Activated naive CD4-positive, alpha-beta T cell treated with anti-CD3 and anti-CD28 coated beads, Interleukin-2, amount 10 ng/mL, durations not matched to agents 7 days and 5 days (primary cell): ENCODE measurements around the gene SRGAP3.
A peak's percentile ranks its signal among the peaks of the same experiment; 100 is the strongest.

Experiments
- CTCF ChIA-PET: fragments of 350-600 bp; sonication (Branson Sonifier 250); formaldehyde crosslinking; loops from one replicate; lab custom pipeline; 2021; ENCODE audit warnings: antibody characterized with exemption; lab: Charles Lee
- DNase-seq: peaks from one replicate; pipeline ENCODE4 v3.0.0-alpha.2; 2020
- H3K27ac Mint-ChIP-seq: one replicate; pipeline ENCODE4 v1.8.0; 2021; ENCODE audit warnings: mild to moderate bottlenecking, moderate library complexity, mixed read lengths
- H3K27me3 Mint-ChIP-seq: one replicate; pipeline ENCODE4 v1.8.0; 2021; ENCODE audit warnings: mild to moderate bottlenecking, mixed read lengths
- H3K36me3 Mint-ChIP-seq: one replicate; pipeline ENCODE4 v1.8.0; 2021; ENCODE audit warnings: mixed read lengths
- H3K4me1 Mint-ChIP-seq: one replicate; pipeline ENCODE4 v1.8.0; 2021; ENCODE audit warnings: mixed read lengths
- H3K4me3 Mint-ChIP-seq: one replicate; pipeline ENCODE4 v1.8.0; 2021; ENCODE audit warnings: mild to moderate bottlenecking, moderate library complexity, mixed read lengths
- H3K9me3 Mint-ChIP-seq: one replicate; pipeline ENCODE4 v1.8.0; 2021; ENCODE audit warnings: mixed read lengths

Gene SRGAP3

GRCh38 chr3:8967553-8967952 lies 281.9 kb downstream of the SRGAP3 start:
- Mint-ChIP-seq H3K36me3 (no peaks in the 10 kb centered on the region), H3K27me3 (peaks cover 47% of the 10 kb centered on the region), H3K4me3 (no peak overlapping the region), H3K27ac (no peak overlapping the region), H3K4me1 (peaks cover 19% of the 10 kb centered on the region), H3K9me3 (no peaks in the 10 kb centered on the region)
- DNase-seq: no peak
- CTCF ChIA-PET: interaction anchor here (1.6 to 14.8 kb wide), 3 partner anchors 20 to 335 kb away, joined by 4 to 136 read pairs (median 4); no protein-coding TSS in a partner anchor

GRCh38 chr3:8966820-8967348 lies 282.6 kb downstream of the SRGAP3 start:
- H3K4me1 Mint-ChIP-seq: peaks cover 26% of the 10 kb centered on the region
- H3K4me3 Mint-ChIP-seq: no peak overlapping the region
- no peaks in the 10 kb centered on the region for H3K36me3 Mint-ChIP-seq
- CTCF ChIA-PET: interaction anchor here (0.9 to 1.6 kb wide), 2 partner anchors 21 to 335 kb away, joined by 3 to 4 read pairs; no protein-coding TSS in a partner anchor
- DNase-seq: no peak
- H3K9me3 Mint-ChIP-seq: no peaks in the 10 kb centered on the region
- peaks cover 40% of the 10 kb centered on the region for H3K27me3 Mint-ChIP-seq
- no peak overlapping the region for H3K27ac Mint-ChIP-seq

- Mint-ChIP-seq H3K27ac (no peak overlapping the region), H3K4me3 (no peak overlapping the region), H3K27me3 (peaks cover 38% of the 10 kb centered on the region), H3K9me3 (no peaks in the 10 kb centered on the region), H3K4me1 (peaks cover 32% of the 10 kb centered on the region), H3K36me3 (no peaks in the 10 kb centered on the region)
- CTCF ChIA-PET: interaction anchor here (0.9 to 1.6 kb wide), 3 partner anchors 9 to 336 kb away, joined by 3 to 4 read pairs (median 3); no protein-coding TSS in a partner anchor
- no peak for DNase-seq
Measured at GRCh38 chr3:8966150-8966819, 283.2 kb downstream of the SRGAP3 start.

GRCh38 chr3:8964436-8965370 lies 284.7 kb downstream of the SRGAP3 start:
- no peak for DNase-seq
- peak overlapping the region; percentile 93 for H3K27ac Mint-ChIP-seq
- H3K4me3 Mint-ChIP-seq: peak overlapping the region; percentile 89
- CTCF ChIA-PET: interaction anchor here (0.9 to 1.0 kb wide), 2 partner anchors 11 to 338 kb away, joined by 3 read pairs; no protein-coding TSS in a partner anchor
- H3K9me3 Mint-ChIP-seq: no peaks in the 10 kb centered on the region
- H3K27me3 Mint-ChIP-seq: peaks cover 38% of the 10 kb centered on the region
- peaks cover 3% of the 10 kb centered on the region for H3K36me3 Mint-ChIP-seq
- peaks cover 43% of the 10 kb centered on the region for H3K4me1 Mint-ChIP-seq

- H3K27me3 Mint-ChIP-seq: peaks cover 31% of the 10 kb centered on the region
- H3K4me1 Mint-ChIP-seq: peaks cover 48% of the 10 kb centered on the region
- CTCF ChIA-PET: interaction anchor here (0.6 to 1.0 kb wide), 2 partner anchors 24 to 538 kb away, joined by 4 to 5 read pairs; no protein-coding TSS in a partner anchor
- H3K9me3 Mint-ChIP-seq: no peaks in the 10 kb centered on the region
- DNase-seq: peak; percentile 95
- peak within 1 kb of the TSS; percentile 89 for H3K4me3 Mint-ChIP-seq
- H3K36me3 Mint-ChIP-seq: peaks cover 9% of the 10 kb centered on the region
- H3K27ac Mint-ChIP-seq: peak within 1 kb of the TSS; percentile 93
Measured at GRCh38 chr3:8963137-8963853, 286.2 kb downstream of the SRGAP3 start, which contains the start of gene RAD18. Gene RAD18 (minus strand): TSS chr3:8963472. CDS start chr3:8963385, 87 bp downstream.

- Mint-ChIP-seq H3K27me3 (peaks cover 22% of the 10 kb centered on the region), H3K4me1 (peaks cover 48% of the 10 kb centered on the region), H3K4me3 (peak overlapping the region; percentile 89), H3K9me3 (no peaks in the 10 kb centered on the region), H3K36me3 (peaks cover 14% of the 10 kb centered on the region), H3K27ac (peak overlapping the region; percentile 93)
- no peak for DNase-seq
- CTCF ChIA-PET: interaction anchor here (0.6 to 1.0 kb wide), 3 partner anchors 25 to 539 kb away, joined by 3 to 5 read pairs (median 4); no protein-coding TSS in a partner anchor
Measured at GRCh38 chr3:8962226-8962861, 287.1 kb downstream of the SRGAP3 start.

- Mint-ChIP-seq H3K4me1 (peaks cover 50% of the 10 kb centered on the region), H3K4me3 (no peak overlapping the region), H3K27ac (peak overlapping the region; percentile 46), H3K9me3 (no peaks in the 10 kb centered on the region), H3K36me3 (peaks cover 28% of the 10 kb centered on the region), H3K27me3 (peaks cover 5% of the 10 kb centered on the region)
- no peak for DNase-seq
- CTCF ChIA-PET: no interaction called here
Measured at GRCh38 chr3:8959668-8960067, 289.8 kb downstream of the SRGAP3 start.

GRCh38 chr3:8954938-8955763 lies 294.3 kb downstream of the SRGAP3 start:
- Mint-ChIP-seq H3K9me3 (no peaks in the 10 kb centered on the region), H3K4me3 (no peak overlapping the region), H3K27ac (no peak overlapping the region), H3K27me3 (no peaks in the 10 kb centered on the region), H3K4me1 (peaks cover 18% of the 10 kb centered on the region), H3K36me3 (peaks cover 27% of the 10 kb centered on the region)
- DNase-seq: no peak
- CTCF ChIA-PET: no interaction called here

- Mint-ChIP-seq H3K4me3 (no peak overlapping the region), H3K27ac (no peak overlapping the region), H3K27me3 (no peaks in the 10 kb centered on the region), H3K9me3 (no peaks in the 10 kb centered on the region), H3K4me1 (peaks cover 8% of the 10 kb centered on the region), H3K36me3 (peaks cover 24% of the 10 kb centered on the region)
- CTCF ChIA-PET: no interaction called here
- no peak for DNase-seq
Measured at GRCh38 chr3:8953313-8953712, 296.1 kb downstream of the SRGAP3 start.

- CTCF ChIA-PET: no interaction called here
- peaks cover 8% of the 10 kb centered on the region for H3K4me1 Mint-ChIP-seq
Measured at GRCh38 chr3:8952130-8952529, 297.3 kb downstream of the SRGAP3 start.

GRCh38 chr3:8945890-8946600 lies 303.4 kb downstream of the SRGAP3 start:
- H3K4me3 Mint-ChIP-seq: no peak overlapping the region
- H3K36me3 Mint-ChIP-seq: peaks cover 45% of the 10 kb centered on the region
- CTCF ChIA-PET: no interaction called here
- peaks cover 5% of the 10 kb centered on the region for H3K4me1 Mint-ChIP-seq
- H3K9me3 Mint-ChIP-seq: peaks cover 12% of the 10 kb centered on the region
- no peak overlapping the region for H3K27ac Mint-ChIP-seq
- DNase-seq: no peak
- H3K27me3 Mint-ChIP-seq: no peaks in the 10 kb centered on the region

More at GRCh38 chr3:8952130-8952529, 297.3 kb downstream of the SRGAP3 start:
- DNase-seq: no peak
- H3K36me3 Mint-ChIP-seq: peaks cover 22% of the 10 kb centered on the region
- no peak overlapping the region for H3K27ac Mint-ChIP-seq
- no peaks in the 10 kb centered on the region for H3K27me3 Mint-ChIP-seq
- H3K9me3 Mint-ChIP-seq: no peaks in the 10 kb centered on the region
- H3K4me3 Mint-ChIP-seq: no peak overlapping the region
